Liver (tissue), 9 donors: Measurements from ENCODE around the gene NCAPH2. TPM values are rescaled to one million over a fixed set of nuclear protein-coding genes. Genes with fewer than 3 reads are reported as not detected.

Source experiments
- DNase-seq: peaks from one replicate; pipeline ENCODE4 v3.0.0-alpha.2; 2017; ENCODE audit warnings: low spot score
- H3K27ac ChIP-seq, 2 donors: one replicate each; pipeline ENCODE4 v1.7.0; 2013; ENCODE audit warnings: inconsistent platforms in 2 of 2, low read length in 2 of 2, control low read depth in 1 of 2, low read depth in 1 of 2, mild to moderate bottlenecking in 1 of 2
- H3K27me3 ChIP-seq, 4 donors: one replicate each; pipeline versions ENCODE4 v1.6.1 to v1.7.0; 2013; ENCODE audit warnings: low read length in 3 of 4, inconsistent platforms in 1 of 4, mild to moderate bottlenecking in 1 of 4, moderate library complexity in 1 of 4; ENCODE audit not compliant: control insufficient read depth in 4 of 4, insufficient read depth in 4 of 4
- H3K36me3 ChIP-seq, 4 donors: one replicate each; pipeline versions ENCODE4 v1.6.1 to v1.7.0; 2013; ENCODE audit warnings: low read length in 3 of 4, mild to moderate bottlenecking in 3 of 4, low read depth in 1 of 4, moderate library complexity in 1 of 4; ENCODE audit not compliant: control insufficient read depth in 4 of 4, insufficient read depth in 3 of 4
- H3K4me1 ChIP-seq, 4 donors: one replicate each; pipeline versions ENCODE4 v1.6.1 to v1.7.0; 2013; ENCODE audit warnings: low read length in 3 of 4, mild to moderate bottlenecking in 3 of 4, moderate library complexity in 1 of 4; ENCODE audit not compliant: control insufficient read depth in 4 of 4, insufficient read depth in 4 of 4
- H3K4me3 ChIP-seq, 3 donors: one replicate each; pipeline versions ENCODE4 v1.6.1 to v1.7.0; 2013; ENCODE audit warnings: low read length in 3 of 3, control low read depth in 1 of 3, low read depth in 1 of 3, mild to moderate bottlenecking in 1 of 3
- H3K9ac ChIP-seq, 2 donors: one replicate each; pipeline ENCODE4 v1.7.0; 2013; ENCODE audit warnings: low read length in 2 of 2, mild to moderate bottlenecking in 2 of 2, moderate library complexity in 2 of 2, control low read depth in 1 of 2, low read depth in 1 of 2
- H3K9me3 ChIP-seq, 4 donors: one replicate each; pipeline versions ENCODE4 v1.6.1 to v1.7.0; 2013; ENCODE audit warnings: low read length in 3 of 4; ENCODE audit not compliant: control insufficient read depth in 4 of 4
- EGR1 ChIP-seq, 2 donors: IDR thresholded peaks; 2 replicates each; pipeline ENCODE4 v1.6.1; 2016 to 2018; ENCODE audit warnings: antibody characterized with exemption in 2 of 2, low read depth in 2 of 2
- FOXA1 ChIP-seq: IDR thresholded peaks from 2 replicates; pipeline ENCODE4 v1.6.1; 2016; ENCODE audit warnings: antibody characterized with exemption
- HNF4G ChIP-seq: IDR thresholded peaks from 2 replicates; pipeline ENCODE4 v1.6.1; 2016; ENCODE audit warnings: antibody characterized with exemption
- JUND ChIP-seq, 2 donors: IDR thresholded peaks; 2 replicates each; pipeline ENCODE4 v1.6.1; 2016; ENCODE audit warnings: antibody characterized with exemption in 2 of 2
- NR2F2 ChIP-seq: IDR thresholded peaks from 2 replicates; pipeline ENCODE4 v1.6.1; 2016; ENCODE audit warnings: antibody characterized with exemption
- RAD21 ChIP-seq, 2 donors: IDR thresholded peaks; 2 replicates each; pipeline ENCODE4 v1.6.1; 2016; ENCODE audit warnings: antibody characterized with exemption in 2 of 2, mild to moderate bottlenecking in 2 of 2
- RXRA ChIP-seq, 2 donors: IDR thresholded peaks; 2 replicates each; pipeline ENCODE4 v1.6.1; 2017 to 2018; ENCODE audit warnings: antibody characterized with exemption in 2 of 2, mild to moderate bottlenecking in 1 of 2
- SP1 ChIP-seq: IDR thresholded peaks from 2 replicates; pipeline ENCODE4 v1.6.1; 2018; ENCODE audit warnings: antibody characterized with exemption, mild to moderate bottlenecking
- TAF1 ChIP-seq: conservative IDR thresholded peaks from 2 replicates; pipeline ENCODE4 v1.6.1; 2016; ENCODE audit warnings: antibody characterized with exemption, mild to moderate bottlenecking
- WGBS: extraction: QIAGEN DNeasy Blood & Tissue Kit; methylation state at CpG from one replicate; pipeline ENCODE4 v1.1.7; 2013; 5-methylcytosine and 5-hydroxymethylcytosine counted together
- polyA plus RNA-seq, 2 donors: library from polyadenylated mRNA; stranded (reverse) in 1 of 2; unstranded in 1 of 2; fragments of 200-250 nt in 1 of 2; fragments of >200 nt in 1 of 2; fragmentation: Nextera tagmentation in 1 of 2; extraction: Ambion mirVana in 1 of 2; gene quantifications; one replicate each; pipeline versions ENCODE4 v1.2.1 to v1.2.3, GENCODE V29; 2013 to 2015
- total RNA-seq, 2 donors: library from RNA; depleted of rRNA; stranded (reverse); fragments of >200 nt; gene quantifications; one replicate each; pipeline ENCODE4 v1.2.3, GENCODE V29; 2014
- TF ChIP-seq, protein P1 (sequence below): IDR thresholded peaks from 2 replicates; pipeline ENCODE4 v1.6.1; 2016; ENCODE audit warnings: antibody characterized with exemption
- TF ChIP-seq, protein P2 (sequence below): IDR thresholded peaks from 2 replicates; pipeline ENCODE4 v1.6.1; 2016; ENCODE audit warnings: antibody characterized with exemption, mild to moderate bottlenecking
- TF ChIP-seq, protein P3 (sequence below): IDR thresholded peaks from 2 replicates; pipeline ENCODE4 v1.6.1; 2016; ENCODE audit warnings: antibody characterized with exemption
- TF ChIP-seq, protein P4 (sequence below): fragments of 150-350 bp; IDR thresholded peaks from 2 replicates; pipeline ENCODE4 v1.5.1; 2017; ENCODE audit warnings: improper control_type of control experiment, low read depth, low read length; ENCODE audit not compliant: missing input control
- TF ChIP-seq, protein P5 (sequence below): IDR thresholded peaks from 2 replicates; pipeline ENCODE4 v1.6.1; 2016; ENCODE audit warnings: antibody characterized with exemption
- donor health status: healthy.
- donor health status: healthy.
- donor health status: healthy.
- donor health status: healthy.
- donor health status: healthy.

Gene NCAPH2
- total and polyA plus RNA-seq, 4 donors, result 12.0 to 30.8 (median 13.9) TPM

DNA sequence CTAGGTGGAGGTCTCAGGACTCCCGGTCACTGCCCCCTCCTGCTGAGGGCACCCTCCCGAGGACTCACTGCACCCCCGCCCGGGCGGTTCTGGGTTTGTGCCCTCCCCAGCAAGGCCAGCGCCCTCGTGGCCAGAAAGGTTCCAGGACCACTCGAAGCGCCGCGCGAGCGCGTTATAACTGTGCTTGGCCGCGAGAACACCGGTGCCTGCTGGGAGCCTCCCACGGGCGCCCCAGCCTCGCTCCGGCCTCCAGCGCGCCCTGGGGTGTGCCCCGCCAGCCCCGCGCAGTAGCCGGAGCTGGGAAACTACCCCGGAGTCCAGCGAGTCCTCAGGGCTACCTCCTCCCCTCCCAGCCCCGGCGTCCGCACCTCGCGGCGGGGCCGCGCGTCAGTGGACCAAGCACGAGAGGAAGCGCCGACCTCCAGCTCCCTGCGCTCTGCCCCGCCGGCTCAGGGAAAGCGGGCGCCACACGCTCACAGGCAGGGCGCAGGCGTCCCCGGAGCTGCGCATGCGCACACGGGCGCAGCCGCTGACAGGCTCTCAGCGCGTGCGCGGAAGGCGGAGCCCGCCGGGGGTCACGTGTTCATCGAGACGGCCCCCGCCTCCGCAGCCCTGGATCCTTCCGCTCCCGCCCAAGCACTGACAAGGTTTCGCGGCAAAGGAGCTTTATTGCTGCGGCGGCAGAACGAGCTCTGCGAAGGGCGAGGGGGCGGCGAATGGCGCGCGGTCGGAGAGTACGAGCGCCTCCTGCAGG, 17.3 kb downstream of the NCAPH2 start, which contains the start of gene SCO2:
Gene SCO2 (minus strand): TSS at position 495 of the 754 bp plus-strand sequence. CDS start 1,187 bp downstream, outside the sequence.
- TF ChIP-seq, protein P1, sequence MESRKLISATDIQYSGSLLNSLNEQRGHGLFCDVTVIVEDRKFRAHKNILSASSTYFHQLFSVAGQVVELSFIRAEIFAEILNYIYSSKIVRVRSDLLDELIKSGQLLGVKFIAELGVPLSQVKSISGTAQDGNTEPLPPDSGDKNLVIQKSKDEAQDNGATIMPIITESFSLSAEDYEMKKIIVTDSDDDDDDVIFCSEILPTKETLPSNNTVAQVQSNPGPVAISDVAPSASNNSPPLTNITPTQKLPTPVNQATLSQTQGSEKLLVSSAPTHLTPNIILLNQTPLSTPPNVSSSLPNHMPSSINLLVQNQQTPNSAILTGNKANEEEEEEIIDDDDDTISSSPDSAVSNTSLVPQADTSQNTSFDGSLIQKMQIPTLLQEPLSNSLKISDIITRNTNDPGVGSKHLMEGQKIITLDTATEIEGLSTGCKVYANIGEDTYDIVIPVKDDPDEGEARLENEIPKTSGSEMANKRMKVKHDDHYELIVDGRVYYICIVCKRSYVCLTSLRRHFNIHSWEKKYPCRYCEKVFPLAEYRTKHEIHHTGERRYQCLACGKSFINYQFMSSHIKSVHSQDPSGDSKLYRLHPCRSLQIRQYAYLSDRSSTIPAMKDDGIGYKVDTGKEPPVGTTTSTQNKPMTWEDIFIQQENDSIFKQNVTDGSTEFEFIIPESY, result no peak
- TF ChIP-seq TAF1, result no peak
- peak; percentile 88 to 95 for TF ChIP-seq RXRA (IDR thresholded peaks at IDR 0.05)
- TF ChIP-seq, protein P2, sequence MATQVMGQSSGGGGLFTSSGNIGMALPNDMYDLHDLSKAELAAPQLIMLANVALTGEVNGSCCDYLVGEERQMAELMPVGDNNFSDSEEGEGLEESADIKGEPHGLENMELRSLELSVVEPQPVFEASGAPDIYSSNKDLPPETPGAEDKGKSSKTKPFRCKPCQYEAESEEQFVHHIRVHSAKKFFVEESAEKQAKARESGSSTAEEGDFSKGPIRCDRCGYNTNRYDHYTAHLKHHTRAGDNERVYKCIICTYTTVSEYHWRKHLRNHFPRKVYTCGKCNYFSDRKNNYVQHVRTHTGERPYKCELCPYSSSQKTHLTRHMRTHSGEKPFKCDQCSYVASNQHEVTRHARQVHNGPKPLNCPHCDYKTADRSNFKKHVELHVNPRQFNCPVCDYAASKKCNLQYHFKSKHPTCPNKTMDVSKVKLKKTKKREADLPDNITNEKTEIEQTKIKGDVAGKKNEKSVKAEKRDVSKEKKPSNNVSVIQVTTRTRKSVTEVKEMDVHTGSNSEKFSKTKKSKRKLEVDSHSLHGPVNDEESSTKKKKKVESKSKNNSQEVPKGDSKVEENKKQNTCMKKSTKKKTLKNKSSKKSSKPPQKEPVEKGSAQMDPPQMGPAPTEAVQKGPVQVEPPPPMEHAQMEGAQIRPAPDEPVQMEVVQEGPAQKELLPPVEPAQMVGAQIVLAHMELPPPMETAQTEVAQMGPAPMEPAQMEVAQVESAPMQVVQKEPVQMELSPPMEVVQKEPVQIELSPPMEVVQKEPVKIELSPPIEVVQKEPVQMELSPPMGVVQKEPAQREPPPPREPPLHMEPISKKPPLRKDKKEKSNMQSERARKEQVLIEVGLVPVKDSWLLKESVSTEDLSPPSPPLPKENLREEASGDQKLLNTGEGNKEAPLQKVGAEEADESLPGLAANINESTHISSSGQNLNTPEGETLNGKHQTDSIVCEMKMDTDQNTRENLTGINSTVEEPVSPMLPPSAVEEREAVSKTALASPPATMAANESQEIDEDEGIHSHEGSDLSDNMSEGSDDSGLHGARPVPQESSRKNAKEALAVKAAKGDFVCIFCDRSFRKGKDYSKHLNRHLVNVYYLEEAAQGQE, result no peak
- TF ChIP-seq, protein P3, sequence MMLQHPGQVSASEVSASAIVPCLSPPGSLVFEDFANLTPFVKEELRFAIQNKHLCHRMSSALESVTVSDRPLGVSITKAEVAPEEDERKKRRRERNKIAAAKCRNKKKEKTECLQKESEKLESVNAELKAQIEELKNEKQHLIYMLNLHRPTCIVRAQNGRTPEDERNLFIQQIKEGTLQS, result no peak
- peak; percentile 15 to 48 for TF ChIP-seq RAD21 (IDR thresholded peaks at IDR 0.05)
- no peak for TF ChIP-seq HNF4G
- TF ChIP-seq NR2F2, result peak; percentile 6
- TF ChIP-seq, protein P4, sequence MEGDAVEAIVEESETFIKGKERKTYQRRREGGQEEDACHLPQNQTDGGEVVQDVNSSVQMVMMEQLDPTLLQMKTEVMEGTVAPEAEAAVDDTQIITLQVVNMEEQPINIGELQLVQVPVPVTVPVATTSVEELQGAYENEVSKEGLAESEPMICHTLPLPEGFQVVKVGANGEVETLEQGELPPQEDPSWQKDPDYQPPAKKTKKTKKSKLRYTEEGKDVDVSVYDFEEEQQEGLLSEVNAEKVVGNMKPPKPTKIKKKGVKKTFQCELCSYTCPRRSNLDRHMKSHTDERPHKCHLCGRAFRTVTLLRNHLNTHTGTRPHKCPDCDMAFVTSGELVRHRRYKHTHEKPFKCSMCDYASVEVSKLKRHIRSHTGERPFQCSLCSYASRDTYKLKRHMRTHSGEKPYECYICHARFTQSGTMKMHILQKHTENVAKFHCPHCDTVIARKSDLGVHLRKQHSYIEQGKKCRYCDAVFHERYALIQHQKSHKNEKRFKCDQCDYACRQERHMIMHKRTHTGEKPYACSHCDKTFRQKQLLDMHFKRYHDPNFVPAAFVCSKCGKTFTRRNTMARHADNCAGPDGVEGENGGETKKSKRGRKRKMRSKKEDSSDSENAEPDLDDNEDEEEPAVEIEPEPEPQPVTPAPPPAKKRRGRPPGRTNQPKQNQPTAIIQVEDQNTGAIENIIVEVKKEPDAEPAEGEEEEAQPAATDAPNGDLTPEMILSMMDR, result peak; percentile 21
- peak; percentile 45 for TF ChIP-seq SP1
- TF ChIP-seq, protein P5, sequence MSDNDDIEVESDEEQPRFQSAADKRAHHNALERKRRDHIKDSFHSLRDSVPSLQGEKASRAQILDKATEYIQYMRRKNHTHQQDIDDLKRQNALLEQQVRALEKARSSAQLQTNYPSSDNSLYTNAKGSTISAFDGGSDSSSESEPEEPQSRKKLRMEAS, result no peak
- TF ChIP-seq FOXA1, result no peak
- TF ChIP-seq EGR1 (IDR thresholded peaks at IDR 0.05; ENCODE audit: low read depth in 2 of 2), result peak; percentile 59 to 84
- Histone ChIP-seq H3K36me3 (peaks cover 9 to 29% (median 11%) of the 10 kb centered on the region in 4 donors), H3K9me3 (no peaks in the 10 kb centered on the region), H3K4me1 (peaks cover 13 to 57% (median 31%) of the 10 kb centered on the region in 4 donors), H3K27ac (peak within 1 kb of the TSS; percentile 92 to 96), H3K9ac (peak within 1 kb of the TSS; percentile 24 to 59), H3K4me3 (peak within 1 kb of the TSS; percentile 44 to 77 (median 73)), H3K27me3 (no peaks in the 10 kb centered on the region)
- under 1% methylated on average over 84 of the region's 84 CpGs for WGBS
- peak; percentile 96 for DNase-seq

DNA sequence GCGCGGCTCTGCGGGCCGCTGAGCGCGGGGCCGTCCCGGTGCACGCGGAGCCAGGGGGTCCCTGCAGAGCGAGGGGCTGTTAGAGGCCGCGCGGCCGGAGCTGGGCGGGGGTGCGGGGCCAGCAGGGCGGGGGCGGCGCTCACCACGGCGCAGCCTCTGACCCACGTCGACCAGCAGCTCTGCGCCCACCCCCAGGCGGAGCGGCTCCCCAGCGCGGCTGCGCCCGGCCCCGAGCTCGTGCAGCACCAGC, 17.8 kb downstream of the NCAPH2 start:
- DNase-seq, result no peak
- Histone ChIP-seq H3K4me1 (peaks cover 13 to 61% (median 31%) of the 10 kb centered on the region in 4 donors), H3K9me3 (no peaks in the 10 kb centered on the region), H3K27ac (peak overlapping the region; percentile 92 to 96), H3K36me3 (peaks cover 9 to 29% (median 11%) of the 10 kb centered on the region in 4 donors), H3K27me3 (no peaks in the 10 kb centered on the region), H3K4me3 (peak overlapping the region; percentile 44 to 77 (median 73)), H3K9ac (no peak overlapping the region)
- under 1% methylated on average over 33 of the region's 33 CpGs for WGBS
- TF ChIP-seq RXRA (IDR thresholded peaks at IDR 0.05), result no peak
- TF ChIP-seq, protein P4, result no peak
- TF ChIP-seq JUND (IDR thresholded peaks at IDR 0.05), result no peak
- TF ChIP-seq, protein P1, result no peak
- TF ChIP-seq SP1, result no peak
- TF ChIP-seq RAD21 (IDR thresholded peaks at IDR 0.05), result no peak
- TF ChIP-seq EGR1 (IDR thresholded peaks at IDR 0.05; ENCODE audit: low read depth in 2 of 2), result no peak
